Thoracic aorta (tissue), 2 donors: ENCODE data around the gene VNN1. TPM values are rescaled to one million over a fixed set of nuclear protein-coding genes. Genes with fewer than 3 reads are reported as not detected.

Experiments
- ATAC-seq: fragments of 150-250 bp; one replicate; pipeline ENCODE4 v1.8.0; 2017; ENCODE audit warnings: low read depth; ENCODE audit not compliant: insufficient number of reproducible peaks, low FRiP score
- DNase-seq: peaks from one replicate; pipeline ENCODE4 v3.0.0-alpha.2; 2020; ENCODE audit warnings: low spot score
- H3K27ac ChIP-seq, 2 donors: fragments of 200-600 bp; sonication (generic); 1 replicate in 1 of 2; 2 replicates in 1 of 2; pipeline ENCODE4 v1.5.1; 2016; ENCODE audit warnings: mild to moderate bottlenecking in 2 of 2, moderate library complexity in 2 of 2
- H3K27me3 ChIP-seq: fragments of 200-600 bp; sonication (generic); replicated peaks from 2 replicates; pipeline ENCODE4 v1.6.0; 2016; ENCODE audit warnings: mild to moderate bottlenecking; ENCODE audit not compliant: insufficient read depth
- H3K36me3 ChIP-seq: fragments of 200-600 bp; sonication (generic); one replicate; pipeline ENCODE4 v1.5.1; 2016
- H3K4me1 ChIP-seq, 2 donors: fragments of 200-600 bp; sonication (generic); 1 replicate in 1 of 2; 2 replicates in 1 of 2; pipeline versions ENCODE4 v1.5.1 to v1.6.0; 2016; ENCODE audit warnings: low read depth in 2 of 2, mild to moderate bottlenecking in 1 of 2; ENCODE audit not compliant: control insufficient read depth in 1 of 2
- H3K4me3 ChIP-seq: fragments of 200-600 bp; sonication (generic); 2 replicates; pipeline ENCODE4 v1.5.1; 2016; ENCODE audit warnings: mild to moderate bottlenecking
- H3K9me3 ChIP-seq: fragments of 200-600 bp; sonication (generic); 2 replicates; pipeline ENCODE4 v1.5.1; 2016
- CTCF ChIP-seq: fragments of 200-600 bp; sonication (generic); IDR thresholded peaks from one replicate; pipeline ENCODE4 v1.5.1; 2019; ENCODE audit warnings: antibody characterized with exemption
- total RNA-seq, 2 donors: library from RNA; depleted of rRNA; stranded (reverse); fragments of >200 nt; gene quantifications; one replicate each; pipeline versions ENCODE4 v1.1.0 to v1.2.3, GENCODE V29; 2016

The VNN1 gene
- total RNA-seq, 2 donors from 2014 or later: 1.3 to 3.8 TPM

DNA sequence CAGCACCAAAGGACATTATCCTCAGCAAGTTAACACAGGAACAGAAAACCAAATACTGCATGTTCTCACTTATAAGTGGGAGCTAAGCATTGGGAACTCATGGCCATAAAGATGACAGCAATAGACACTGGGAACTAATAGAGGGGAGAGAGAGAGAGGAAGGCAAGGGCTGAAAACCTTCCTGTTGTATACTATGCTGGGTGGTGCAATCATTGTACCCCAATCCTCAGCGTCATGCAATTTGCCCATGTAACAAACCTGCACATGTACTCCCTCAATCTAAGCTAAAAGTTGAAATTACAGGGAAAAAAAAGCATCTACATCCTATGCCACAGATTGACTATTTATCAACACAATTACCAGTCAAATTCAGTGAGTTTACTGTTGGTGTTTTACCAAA is 20.0 kb upstream of the VNN1 start:
- Histone ChIP-seq H3K4me3 (no peak overlapping the region), H3K27me3 (no peaks in the 10 kb centered on the region), H3K27ac (no peak overlapping the region), H3K36me3 (no peaks in the 10 kb centered on the region), H3K4me1 (peaks cover 5 to 8% of the 10 kb centered on the region in 2 donors), H3K9me3 (no peaks in the 10 kb centered on the region)
- no peak for ATAC-seq
- DNase-seq: no peak
- TF ChIP-seq CTCF: no peak

- Histone ChIP-seq H3K27ac (no peak overlapping the region), H3K27me3 (no peaks in the 10 kb centered on the region), H3K4me1 (peaks cover 5 to 8% of the 10 kb centered on the region in 2 donors), H3K36me3 (no peaks in the 10 kb centered on the region), H3K9me3 (no peaks in the 10 kb centered on the region), H3K4me3 (no peak overlapping the region)
- DNase-seq (no peak), ATAC-seq (no peak)
- no peak for TF ChIP-seq CTCF
These were observed 19.4 kb upstream of the VNN1 start for GRCh38 chr6:132733283-132733682.

DNA sequence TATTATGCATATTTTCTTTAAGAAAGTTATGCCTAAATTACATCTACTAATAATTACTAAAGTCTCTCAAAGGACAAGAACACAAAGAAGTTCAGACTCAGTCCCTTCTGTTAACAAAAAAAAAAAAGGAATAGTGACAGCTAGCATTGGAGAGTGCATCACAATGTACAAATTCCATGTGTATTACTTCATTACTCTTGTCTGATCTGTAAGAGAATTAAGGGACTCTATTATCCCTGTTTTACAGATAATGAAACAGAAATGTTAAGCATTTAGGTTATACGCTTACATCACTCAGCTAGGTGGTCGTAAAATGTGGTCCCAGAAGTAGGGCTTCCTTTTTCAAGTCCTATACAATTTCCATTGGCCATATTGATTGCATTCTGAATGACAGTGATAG is 17.2 kb upstream of the VNN1 start:
- H3K4me1 ChIP-seq: peaks cover 5 to 8% of the 10 kb centered on the region in 2 donors
- no peaks in the 10 kb centered on the region for H3K27me3 ChIP-seq
- H3K4me3 ChIP-seq: no peak overlapping the region
- DNase-seq (no peak), ATAC-seq (no peak)
- no peak overlapping the region for H3K27ac ChIP-seq
- TF ChIP-seq CTCF: no peak
- H3K36me3 ChIP-seq: no peaks in the 10 kb centered on the region
- no peaks in the 10 kb centered on the region for H3K9me3 ChIP-seq

- H3K9me3 ChIP-seq: no peaks in the 10 kb centered on the region
- no peak for TF ChIP-seq CTCF
- H3K27me3 ChIP-seq: no peaks in the 10 kb centered on the region
- H3K36me3 ChIP-seq: no peaks in the 10 kb centered on the region
- no peak overlapping the region for H3K4me3 ChIP-seq
- no peak for DNase-seq
- no peak for ATAC-seq
- no peak overlapping the region for H3K27ac ChIP-seq
- H3K4me1 ChIP-seq: peaks cover 5 to 8% of the 10 kb centered on the region in 2 donors
These were observed 16.7 kb upstream of the VNN1 start for GRCh38 chr6:132730560-132730959.

- no peak for TF ChIP-seq CTCF
- no peak for ATAC-seq
- Histone ChIP-seq H3K4me1 (no peaks in the 10 kb centered on the region), H3K36me3 (no peaks in the 10 kb centered on the region), H3K27ac (no peak overlapping the region), H3K27me3 (no peaks in the 10 kb centered on the region), H3K9me3 (no peaks in the 10 kb centered on the region), H3K4me3 (no peak overlapping the region)
- no peak for DNase-seq
These were observed 14.8 kb upstream of the VNN1 start for GRCh38 chr6:132728616-132729015.
